ENCODE data around the gene BRD3.
A peak's percentile ranks its signal among the peaks of the same experiment; 100 is the strongest.

Gene BRD3

GRCh38 chr9:133981958-133982681, 85.7 kb downstream of the BRD3 start:
- Histone ChIP-seq H3K4me1 (ENCODE audit: low read length) (peaks cover 41% of the 10 kb centered on the region), H2AFZ (ENCODE audit: low read depth, low read length) (no peak overlapping the region), H3K4me3 (ENCODE audit: low read length) (no peak overlapping the region), H3K27me3 (ENCODE audit: low read depth, low read length) (no peaks in the 10 kb centered on the region), H4K20me1 (ENCODE audit: insufficient read depth, low read length) (peaks cover 93% of the 10 kb centered on the region), H3K9me3 (ENCODE audit: insufficient read depth, low read length) (no peaks in the 10 kb centered on the region), H3K79me2 (ENCODE audit: low read length) (peaks cover 100% of the 10 kb centered on the region), H3K36me3 (replicated peaks; ENCODE audit: low read depth, low read length) (peaks cover 22% of the 10 kb centered on the region), H3K4me2 (ENCODE audit: low read length) (no peak overlapping the region), H3K9ac (ENCODE audit: low read length) (no peak overlapping the region), H3K27ac (ENCODE audit: low read length) (no peak overlapping the region)
- TF ChIP-seq EZH2phosphoT487 (IDR thresholded peaks at IDR 0.05; ENCODE audit: low read depth): no peak
- no peak for TF ChIP-seq CTCF (IDR thresholded peaks at IDR 0.05; ENCODE audit: low read depth, low read length)

GRCh38 chr9:133981589-133981957, 86.3 kb downstream of the BRD3 start:
- H3K36me3 ChIP-seq (replicated peaks; ENCODE audit: low read depth, low read length): peaks cover 22% of the 10 kb centered on the region
- H3K4me3 ChIP-seq (ENCODE audit: low read length): no peak overlapping the region
- peaks cover 100% of the 10 kb centered on the region for H3K79me2 ChIP-seq (ENCODE audit: low read length)
- TF ChIP-seq CTCF (IDR thresholded peaks at IDR 0.05; ENCODE audit: low read depth, low read length) (no peak), EZH2phosphoT487 (IDR thresholded peaks at IDR 0.05; ENCODE audit: low read depth) (no peak)
- H3K9ac ChIP-seq (ENCODE audit: low read length): no peak overlapping the region
- H2AFZ ChIP-seq (ENCODE audit: low read depth, low read length): no peak overlapping the region
- H3K9me3 ChIP-seq (ENCODE audit: insufficient read depth, low read length): no peaks in the 10 kb centered on the region
- no peak overlapping the region for H3K27ac ChIP-seq (ENCODE audit: low read length)
- H3K4me2 ChIP-seq (ENCODE audit: low read length): no peak overlapping the region
- peaks cover 41% of the 10 kb centered on the region for H3K4me1 ChIP-seq (ENCODE audit: low read length)
- peaks cover 95% of the 10 kb centered on the region for H4K20me1 ChIP-seq (ENCODE audit: insufficient read depth, low read length)
- H3K27me3 ChIP-seq (ENCODE audit: low read depth, low read length): no peaks in the 10 kb centered on the region

- Histone ChIP-seq H3K79me2 (ENCODE audit: low read length) (peaks cover 100% of the 10 kb centered on the region), H2AFZ (ENCODE audit: low read depth, low read length) (no peak overlapping the region), H3K4me1 (ENCODE audit: low read length) (peaks cover 41% of the 10 kb centered on the region), H3K27ac (ENCODE audit: low read length) (no peak overlapping the region), H4K20me1 (ENCODE audit: insufficient read depth, low read length) (peaks cover 95% of the 10 kb centered on the region), H3K4me2 (ENCODE audit: low read length) (peak overlapping the region; percentile 70), H3K9ac (ENCODE audit: low read length) (no peak overlapping the region), H3K36me3 (replicated peaks; ENCODE audit: low read depth, low read length) (peaks cover 19% of the 10 kb centered on the region), H3K27me3 (ENCODE audit: low read depth, low read length) (no peaks in the 10 kb centered on the region), H3K4me3 (ENCODE audit: low read length) (peak overlapping the region; percentile 41; the same call in 1 of the 2 replicates), H3K9me3 (ENCODE audit: insufficient read depth, low read length) (no peaks in the 10 kb centered on the region)
- no peak for TF ChIP-seq EZH2phosphoT487 (IDR thresholded peaks at IDR 0.05; ENCODE audit: low read depth)
- no peak for TF ChIP-seq CTCF (IDR thresholded peaks at IDR 0.05; ENCODE audit: low read depth, low read length)
Observed at GRCh38 chr9:133980864-133981588, 86.8 kb downstream of the BRD3 start.
